Mesothelial cell of epicardium (in vitro differentiated cells): Measurements from ENCODE around the gene GHRHR. TPM values are rescaled to one million over a fixed set of nuclear protein-coding genes. Genes with fewer than 3 reads are reported as not detected.

ENCODE experiments used
- DNase-seq, 2 experiments: peaks; one replicate each; pipeline ENCODE4 v3.0.0; 2021; ENCODE audit warnings: low spot score in 2 of 2; ENCODE audit not compliant: unreplicated experiment in 2 of 2
- H3K27ac Mint-ChIP-seq: 2 replicates; pipeline ENCODE4 v1.8.0; 2021; ENCODE audit warnings: mixed read lengths
- H3K27me3 Mint-ChIP-seq: 2 replicates; pipeline ENCODE4 v1.8.0; 2021; ENCODE audit warnings: low read depth, mixed read lengths
- H3K36me3 Mint-ChIP-seq: 2 replicates; pipeline ENCODE4 v1.8.0; 2021; ENCODE audit warnings: mixed read lengths
- H3K4me1 Mint-ChIP-seq: 2 replicates; pipeline ENCODE4 v1.8.0; 2021; ENCODE audit warnings: mixed read lengths
- H3K4me3 Mint-ChIP-seq: 2 replicates; pipeline ENCODE4 v1.8.0; 2021; ENCODE audit warnings: mild to moderate bottlenecking, moderate library complexity, mixed read lengths
- H3K9me3 Mint-ChIP-seq: 2 replicates; pipeline ENCODE4 v1.8.0; 2021; ENCODE audit warnings: mixed read lengths
- CTCF ChIP-seq: fragments of 200-600 bp; sonication (generic); IDR thresholded peaks from one replicate; pipeline ENCODE4 v1.5.0; 2021; ENCODE audit warnings: antibody characterized with exemption; ENCODE audit not compliant: unreplicated experiment
- total RNA-seq: library from RNA; stranded (reverse); gene quantifications from 3 replicates; pipeline ENCODE4 v1.2.1, GENCODE V29; 2021

GHRHR gene
- total RNA-seq, 1 donor from 2014 or later, result not detected

GRCh38 chr7:30996256-30996655 is 32.5 kb downstream of the GHRHR start:
- Mint-ChIP-seq H3K27me3 (no peaks in the 10 kb centered on the region), H3K27ac (no peak overlapping the region), H3K36me3 (no peaks in the 10 kb centered on the region), H3K9me3 (no peaks in the 10 kb centered on the region), H3K4me3 (no peak overlapping the region), H3K4me1 (no peaks in the 10 kb centered on the region)
- no peak for DNase-seq
- no peak for TF ChIP-seq CTCF

GRCh38 chr7:30996883-30997282 is 33.1 kb downstream of the GHRHR start:
- DNase-seq, result no peak
- no peak overlapping the region for H3K27ac Mint-ChIP-seq
- no peak for TF ChIP-seq CTCF
- peaks cover 5% of the 10 kb centered on the region for H3K27me3 Mint-ChIP-seq
- no peaks in the 10 kb centered on the region for H3K36me3 Mint-ChIP-seq
- H3K4me3 Mint-ChIP-seq, result no peak overlapping the region
- peaks cover 2% of the 10 kb centered on the region for H3K4me1 Mint-ChIP-seq
- no peaks in the 10 kb centered on the region for H3K9me3 Mint-ChIP-seq

- DNase-seq, result no peak
- peaks cover 6% of the 10 kb centered on the region for H3K27me3 Mint-ChIP-seq
- H3K4me1 Mint-ChIP-seq, result peaks cover 2% of the 10 kb centered on the region
- no peaks in the 10 kb centered on the region for H3K36me3 Mint-ChIP-seq
- TF ChIP-seq CTCF, result no peak
- H3K9me3 Mint-ChIP-seq, result no peaks in the 10 kb centered on the region
- no peak overlapping the region for H3K27ac Mint-ChIP-seq
- H3K4me3 Mint-ChIP-seq, result no peak overlapping the region
Measured at GRCh38 chr7:30997316-30997715, 33.6 kb downstream of the GHRHR start.

- Mint-ChIP-seq H3K4me3 (no peak overlapping the region), H3K9me3 (peaks cover 3% of the 10 kb centered on the region), H3K36me3 (no peaks in the 10 kb centered on the region), H3K27me3 (peaks cover 7% of the 10 kb centered on the region), H3K4me1 (peaks cover 2% of the 10 kb centered on the region), H3K27ac (no peak overlapping the region)
- no peak for DNase-seq
- TF ChIP-seq CTCF, result no peak
Measured at GRCh38 chr7:30998180-30998579, 34.4 kb downstream of the GHRHR start.

GRCh38 chr7:31000161-31000693 is 36.5 kb downstream of the GHRHR start:
- DNase-seq, result no peak
- Mint-ChIP-seq H3K27ac (no peak overlapping the region), H3K4me1 (peaks cover 2% of the 10 kb centered on the region), H3K36me3 (no peaks in the 10 kb centered on the region), H3K9me3 (peaks cover 6% of the 10 kb centered on the region), H3K4me3 (no peak overlapping the region), H3K27me3 (peaks cover 9% of the 10 kb centered on the region)
- TF ChIP-seq CTCF, result no peak

- TF ChIP-seq CTCF, result no peak
- Mint-ChIP-seq H3K27ac (no peak overlapping the region), H3K27me3 (peaks cover 14% of the 10 kb centered on the region), H3K4me3 (no peak overlapping the region), H3K4me1 (peaks cover 2% of the 10 kb centered on the region), H3K36me3 (no peaks in the 10 kb centered on the region), H3K9me3 (peaks cover 6% of the 10 kb centered on the region)
- no peak for DNase-seq
Measured at GRCh38 chr7:31000779-31001178, 37.0 kb downstream of the GHRHR start.
